ENCODE measurements around the gene FAM161A.

FAM161A gene

GRCh38 chr2:61784643-61785042 lies 69.2 kb downstream of the FAM161A start:
- DNase-seq = no peak

DNA sequence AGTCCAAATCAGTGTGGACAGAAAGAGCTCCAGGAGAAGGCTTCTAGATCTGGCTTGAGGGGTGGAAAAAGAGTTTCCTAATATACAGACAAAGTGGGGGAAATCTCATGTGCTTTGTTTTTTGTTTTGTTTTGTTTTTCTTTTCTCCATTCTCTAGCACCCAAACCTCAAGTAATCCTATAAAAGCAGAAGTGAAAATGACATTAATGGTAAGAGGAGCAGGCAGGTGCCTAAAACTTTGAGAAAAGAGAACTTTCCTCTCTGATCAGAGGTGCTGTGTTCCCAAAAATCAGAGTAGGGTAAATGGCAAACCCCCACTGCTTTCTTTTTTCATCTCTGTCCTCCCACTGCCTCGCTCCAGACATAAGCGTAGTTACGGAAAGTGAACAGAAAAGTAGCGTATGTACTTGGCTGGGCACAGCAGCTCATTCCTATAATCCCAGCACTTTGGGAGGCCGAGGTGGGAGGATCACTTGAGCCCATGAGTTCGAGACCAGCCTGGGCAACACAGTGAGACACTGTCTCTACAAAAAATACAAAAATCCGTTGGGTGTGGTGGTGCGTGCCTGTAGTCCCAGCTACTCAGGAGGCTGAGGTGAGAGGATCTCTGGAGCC lies 77.8 kb downstream of the FAM161A start:
- no peak for DNase-seq
